ENCODE results near the gene MAU2. TPM values are rescaled to one million over a fixed set of nuclear protein-coding genes. Genes with fewer than 3 reads are reported as not detected.

The MAU2 gene
- total RNA-seq, 1 experiment from 2014 or later = 37.3 TPM

DNA sequence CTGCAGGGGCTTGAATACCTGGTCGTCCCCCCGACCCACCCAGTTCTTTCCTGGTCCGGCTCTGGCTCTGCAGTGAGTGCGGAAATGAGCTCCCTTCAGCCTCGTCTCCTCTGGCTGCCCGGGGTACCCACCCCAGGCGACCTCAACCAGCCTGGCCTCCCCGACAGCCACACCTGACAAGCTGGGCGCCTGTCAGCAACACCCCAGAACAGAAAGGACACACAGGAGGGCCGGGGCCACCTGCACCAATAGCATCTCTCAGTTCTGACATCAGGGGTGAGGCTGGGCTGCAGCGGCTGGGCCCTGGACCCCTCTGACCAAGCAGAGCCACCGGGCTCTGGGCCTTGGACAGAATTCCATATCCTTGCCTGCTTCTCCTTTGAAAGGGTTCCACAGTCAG lies 20.0 kb upstream of the MAU2 start:
- no peak for DNase-seq
- no peak overlapping the region for H2AFZ ChIP-seq (ENCODE audit: low read length)
- H3K9me2 ChIP-seq (replicated peaks; ENCODE audit: insufficient read depth, low read length) = no peaks in the 10 kb centered on the region
- H3K9ac ChIP-seq (ENCODE audit: low read length) = no peak overlapping the region
- H3K4me3 ChIP-seq (ENCODE audit: low read length) = no peak overlapping the region
- H3K4me1 ChIP-seq (ENCODE audit: low read length) = no peaks in the 10 kb centered on the region
- H3K27ac ChIP-seq (ENCODE audit: low read length) = no peak overlapping the region
- no peaks in the 10 kb centered on the region; the same call in 1 of the 2 replicates for H3K36me3 ChIP-seq (ENCODE audit: insufficient read depth, low read length)
- H3K79me2 ChIP-seq (ENCODE audit: low read length) = no peaks in the 10 kb centered on the region
- H3K9me3 ChIP-seq (ENCODE audit: low read length) = no peaks in the 10 kb centered on the region
- H3K27me3 ChIP-seq (ENCODE audit: low read length) = no peaks in the 10 kb centered on the region
- H3K4me2 ChIP-seq (ENCODE audit: low read depth, low read length, poor library complexity, severe bottlenecking) = no peak overlapping the region
- no peaks in the 10 kb centered on the region for H4K20me1 ChIP-seq (ENCODE audit: insufficient read depth, low read depth, low read length)

DNA sequence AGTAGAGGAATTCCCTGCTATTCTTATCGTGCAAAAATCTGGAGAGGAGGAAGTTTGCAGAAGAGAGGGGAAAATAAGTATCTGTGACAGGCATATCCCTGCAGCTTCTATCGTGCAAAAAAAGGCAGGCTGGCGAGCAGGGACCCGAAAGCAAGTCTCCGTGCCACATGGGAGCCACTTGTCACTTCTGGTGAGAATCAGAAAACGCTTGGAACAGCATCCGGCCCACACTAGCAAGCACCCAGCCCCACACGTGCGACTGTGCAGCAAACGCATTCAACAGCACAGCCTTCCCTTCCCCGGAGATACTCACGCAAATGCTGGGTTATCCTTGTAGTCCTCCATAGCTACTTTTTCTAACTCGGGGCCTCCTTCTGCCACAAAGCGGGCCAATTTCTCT lies 17.2 kb upstream of the MAU2 start:
- no peaks in the 10 kb centered on the region for H3K4me1 ChIP-seq (ENCODE audit: low read length)
- no peaks in the 10 kb centered on the region for H3K9me3 ChIP-seq (ENCODE audit: low read length)
- H2AFZ ChIP-seq (ENCODE audit: low read length) = no peak overlapping the region
- no peaks in the 10 kb centered on the region for H3K27me3 ChIP-seq (ENCODE audit: low read length)
- H3K79me2 ChIP-seq (ENCODE audit: low read length) = no peaks in the 10 kb centered on the region
- H3K36me3 ChIP-seq (ENCODE audit: insufficient read depth, low read length) = no peaks in the 10 kb centered on the region
- H3K4me2 ChIP-seq (ENCODE audit: low read depth, low read length, poor library complexity, severe bottlenecking) = no peak overlapping the region
- H3K9ac ChIP-seq (ENCODE audit: low read length) = no peak overlapping the region
- H3K27ac ChIP-seq (ENCODE audit: low read length) = no peak overlapping the region
- DNase-seq = no peak
- no peaks in the 10 kb centered on the region for H3K9me2 ChIP-seq (replicated peaks; ENCODE audit: insufficient read depth, low read length)
- H3K4me3 ChIP-seq (ENCODE audit: low read length) = no peak overlapping the region
- H4K20me1 ChIP-seq (ENCODE audit: insufficient read depth, low read depth, low read length) = no peaks in the 10 kb centered on the region

DNA sequence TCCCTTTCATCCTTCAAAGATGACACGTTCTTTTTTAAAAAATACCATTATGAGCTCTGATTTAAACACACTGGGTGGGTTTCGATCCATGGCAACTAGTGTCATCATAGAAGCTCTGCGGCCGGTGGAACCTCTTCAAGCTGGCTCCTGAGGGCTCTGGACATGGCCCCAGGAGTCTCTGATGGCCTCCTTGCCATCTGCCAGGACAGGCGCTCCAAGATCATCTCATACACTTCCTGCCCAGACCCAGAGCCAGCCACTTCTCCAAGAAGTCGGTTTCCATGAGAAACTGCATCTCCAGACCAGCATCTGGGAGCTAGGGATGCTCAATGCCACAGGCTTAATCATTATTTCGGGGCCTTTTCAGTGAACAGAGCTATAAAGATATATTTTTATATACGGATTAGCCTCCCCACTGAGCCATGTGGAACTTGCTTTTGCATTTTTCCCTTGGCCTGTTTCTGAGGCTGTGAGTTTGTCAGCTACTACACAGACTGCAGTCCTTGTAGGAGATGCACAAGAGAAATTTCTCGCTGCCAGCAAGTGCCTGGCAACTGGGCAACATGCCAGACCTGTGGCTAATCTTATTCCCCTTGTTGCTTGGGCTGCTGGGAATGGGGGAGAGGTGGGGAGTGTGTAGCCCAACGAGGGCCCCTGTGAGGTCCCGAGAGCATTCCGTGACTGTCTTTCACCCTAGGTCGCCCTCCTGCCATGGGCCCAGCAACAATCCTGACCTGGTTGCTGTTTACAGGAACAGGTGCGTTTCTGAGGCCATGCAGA lies 16.3 kb upstream of the MAU2 start:
- Histone ChIP-seq H3K4me2 (ENCODE audit: low read depth, low read length, poor library complexity, severe bottlenecking) (no peak overlapping the region), H3K9me2 (replicated peaks; ENCODE audit: insufficient read depth, low read length) (no peaks in the 10 kb centered on the region), H3K9ac (ENCODE audit: low read length) (no peak overlapping the region), H3K9me3 (ENCODE audit: low read length) (no peaks in the 10 kb centered on the region), H2AFZ (ENCODE audit: low read length) (no peak overlapping the region), H3K4me1 (ENCODE audit: low read length) (no peaks in the 10 kb centered on the region), H3K27ac (ENCODE audit: low read length) (no peak overlapping the region), H3K36me3 (ENCODE audit: insufficient read depth, low read length) (no peaks in the 10 kb centered on the region), H3K79me2 (ENCODE audit: low read length) (no peaks in the 10 kb centered on the region), H4K20me1 (ENCODE audit: insufficient read depth, low read depth, low read length) (no peaks in the 10 kb centered on the region), H3K4me3 (ENCODE audit: low read length) (no peak overlapping the region), H3K27me3 (ENCODE audit: low read length) (no peaks in the 10 kb centered on the region)
- DNase-seq = no peak

DNA sequence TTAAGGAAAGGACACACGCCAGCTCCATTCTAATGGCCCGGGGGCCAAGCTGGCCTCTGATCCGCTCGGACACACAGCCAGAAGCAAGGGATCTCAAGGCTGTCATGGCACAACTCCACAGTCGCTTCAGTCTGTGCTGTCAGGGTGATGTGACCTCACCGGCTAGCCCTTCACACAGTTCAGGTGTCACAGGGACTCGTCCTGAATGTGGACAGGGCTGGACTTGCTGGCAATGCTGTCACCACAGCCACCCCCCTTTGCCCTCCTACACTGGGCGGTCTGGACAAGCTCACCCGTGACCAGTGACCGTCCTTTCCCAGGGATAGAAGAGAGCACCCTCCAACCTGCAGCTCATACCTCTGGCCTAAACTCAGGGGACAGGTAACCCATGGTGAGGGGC lies 15.6 kb upstream of the MAU2 start:
- Histone ChIP-seq H3K27ac (ENCODE audit: low read length) (no peak overlapping the region), H3K4me2 (ENCODE audit: low read depth, low read length, poor library complexity, severe bottlenecking) (no peak overlapping the region), H3K9me3 (ENCODE audit: low read length) (no peaks in the 10 kb centered on the region), H2AFZ (ENCODE audit: low read length) (no peak overlapping the region), H4K20me1 (ENCODE audit: insufficient read depth, low read depth, low read length) (no peaks in the 10 kb centered on the region), H3K36me3 (ENCODE audit: insufficient read depth, low read length) (0 out of 2 replicates have a peak, but pooled peaks cover 2% of the 10 kb centered on the region), H3K4me3 (ENCODE audit: low read length) (no peak overlapping the region), H3K4me1 (ENCODE audit: low read length) (no peaks in the 10 kb centered on the region), H3K9ac (ENCODE audit: low read length) (no peak overlapping the region), H3K79me2 (ENCODE audit: low read length) (no peaks in the 10 kb centered on the region), H3K27me3 (ENCODE audit: low read length) (no peaks in the 10 kb centered on the region), H3K9me2 (replicated peaks; ENCODE audit: insufficient read depth, low read length) (no peaks in the 10 kb centered on the region)
- no peak for DNase-seq

DNA sequence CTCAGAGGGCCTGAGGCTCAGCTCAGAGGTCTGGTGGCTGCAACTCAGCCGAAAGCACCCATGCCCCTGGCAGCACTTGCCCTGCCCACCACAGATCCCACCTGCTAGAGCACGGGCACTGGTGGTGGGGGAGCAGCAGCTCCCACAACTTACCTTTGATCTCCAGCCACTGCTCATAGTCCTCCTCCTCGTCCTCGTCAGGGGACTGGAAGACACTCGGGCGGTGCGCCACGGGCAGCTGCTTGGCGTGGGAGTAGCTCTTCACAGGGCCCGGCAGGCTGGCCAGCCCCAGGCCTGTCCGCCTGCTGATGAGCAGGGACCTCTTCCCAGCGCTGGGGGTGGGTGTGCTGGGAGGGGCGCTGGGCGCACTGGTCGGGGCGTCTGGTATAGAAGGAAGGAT lies 14.9 kb upstream of the MAU2 start:
- Histone ChIP-seq H3K9ac (ENCODE audit: low read length) (no peak overlapping the region), H3K27me3 (ENCODE audit: low read length) (no peaks in the 10 kb centered on the region), H3K27ac (ENCODE audit: low read length) (no peak overlapping the region), H2AFZ (ENCODE audit: low read length) (no peak overlapping the region), H3K79me2 (ENCODE audit: low read length) (no peaks in the 10 kb centered on the region), H3K9me3 (ENCODE audit: low read length) (no peaks in the 10 kb centered on the region), H3K4me2 (ENCODE audit: low read depth, low read length, poor library complexity, severe bottlenecking) (no peak overlapping the region), H4K20me1 (ENCODE audit: insufficient read depth, low read depth, low read length) (no peaks in the 10 kb centered on the region), H3K9me2 (replicated peaks; ENCODE audit: insufficient read depth, low read length) (no peaks in the 10 kb centered on the region), H3K4me1 (ENCODE audit: low read length) (no peaks in the 10 kb centered on the region), H3K4me3 (ENCODE audit: low read length) (no peak overlapping the region), H3K36me3 (ENCODE audit: insufficient read depth, low read length) (0 out of 2 replicates have a peak, but pooled peaks cover 2% of the 10 kb centered on the region)
- no peak for DNase-seq

DNA sequence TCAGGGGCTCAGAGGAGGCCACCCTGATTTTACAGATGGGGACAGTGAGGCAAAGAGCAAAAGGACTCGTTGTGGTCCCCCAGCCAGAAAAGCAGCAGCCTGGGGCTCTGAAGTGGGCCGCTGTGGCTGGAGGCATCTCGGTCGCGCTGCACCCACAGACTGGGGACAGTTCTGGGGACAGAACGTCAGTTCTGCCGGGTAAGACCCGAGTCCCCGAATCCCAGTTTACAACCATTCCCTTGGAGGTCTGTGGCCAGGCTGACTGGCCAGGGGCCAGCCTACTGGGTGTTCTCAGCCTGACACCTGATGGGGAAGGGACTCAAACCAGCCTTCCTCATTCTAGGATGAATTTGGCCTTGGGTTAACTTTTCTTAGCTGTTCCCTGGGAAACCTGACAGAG lies 14.4 kb upstream of the MAU2 start:
- H3K9ac ChIP-seq (ENCODE audit: low read length) = no peak overlapping the region
- no peaks in the 10 kb centered on the region for H3K4me1 ChIP-seq (ENCODE audit: low read length)
- no peak overlapping the region for H3K4me3 ChIP-seq (ENCODE audit: low read length)
- H3K27ac ChIP-seq (ENCODE audit: low read length) = no peak overlapping the region
- H3K9me2 ChIP-seq (replicated peaks; ENCODE audit: insufficient read depth, low read length) = no peaks in the 10 kb centered on the region
- H3K4me2 ChIP-seq (ENCODE audit: low read depth, low read length, poor library complexity, severe bottlenecking) = no peak overlapping the region
- no peak overlapping the region for H2AFZ ChIP-seq (ENCODE audit: low read length)
- no peaks in the 10 kb centered on the region for H3K27me3 ChIP-seq (ENCODE audit: low read length)
- no peaks in the 10 kb centered on the region for H3K9me3 ChIP-seq (ENCODE audit: low read length)
- H4K20me1 ChIP-seq (ENCODE audit: insufficient read depth, low read depth, low read length) = no peaks in the 10 kb centered on the region
- 0 out of 2 replicates have a peak, but pooled peaks cover 2% of the 10 kb centered on the region for H3K36me3 ChIP-seq (ENCODE audit: insufficient read depth, low read length)
- H3K79me2 ChIP-seq (ENCODE audit: low read length) = no peaks in the 10 kb centered on the region
- no peak for DNase-seq

DNA sequence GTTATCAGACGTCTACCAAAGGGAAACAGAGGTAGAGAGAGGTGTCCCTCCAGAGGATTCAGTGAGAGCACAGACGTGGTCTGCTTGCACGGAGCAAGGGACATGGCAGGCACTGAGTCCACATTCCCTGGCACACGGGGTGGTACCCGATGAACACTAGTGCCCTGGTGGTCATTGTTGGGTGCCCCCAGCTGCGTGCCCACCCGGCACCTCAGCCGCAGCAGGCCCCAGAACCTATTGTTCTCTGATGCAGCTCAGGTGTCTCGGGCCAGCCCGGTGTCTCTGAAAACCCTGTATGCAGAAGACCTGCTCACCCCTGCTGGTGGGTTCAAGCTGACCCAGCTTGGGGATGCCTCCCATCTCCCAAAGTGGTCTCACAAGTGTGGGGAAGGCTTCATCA lies 12.3 kb upstream of the MAU2 start:
- H3K9me2 ChIP-seq (replicated peaks; ENCODE audit: insufficient read depth, low read length) = no peaks in the 10 kb centered on the region
- no peak overlapping the region for H3K27ac ChIP-seq (ENCODE audit: low read length)
- no peak overlapping the region for H2AFZ ChIP-seq (ENCODE audit: low read length)
- H3K9ac ChIP-seq (ENCODE audit: low read length) = no peak overlapping the region
- H3K9me3 ChIP-seq (ENCODE audit: low read length) = no peaks in the 10 kb centered on the region
- H3K4me2 ChIP-seq (ENCODE audit: low read depth, low read length, poor library complexity, severe bottlenecking) = no peak overlapping the region
- no peaks in the 10 kb centered on the region for H3K27me3 ChIP-seq (ENCODE audit: low read length)
- H3K4me1 ChIP-seq (ENCODE audit: low read length) = no peaks in the 10 kb centered on the region
- H4K20me1 ChIP-seq (ENCODE audit: insufficient read depth, low read depth, low read length) = no peaks in the 10 kb centered on the region
- no peak for DNase-seq
- peaks cover 8% of the 10 kb centered on the region for H3K36me3 ChIP-seq (ENCODE audit: insufficient read depth, low read length)
- H3K4me3 ChIP-seq (ENCODE audit: low read length) = no peak overlapping the region
- peaks cover 2% of the 10 kb centered on the region; the same call in 1 of the 2 replicates for H3K79me2 ChIP-seq (ENCODE audit: low read length)

DNA sequence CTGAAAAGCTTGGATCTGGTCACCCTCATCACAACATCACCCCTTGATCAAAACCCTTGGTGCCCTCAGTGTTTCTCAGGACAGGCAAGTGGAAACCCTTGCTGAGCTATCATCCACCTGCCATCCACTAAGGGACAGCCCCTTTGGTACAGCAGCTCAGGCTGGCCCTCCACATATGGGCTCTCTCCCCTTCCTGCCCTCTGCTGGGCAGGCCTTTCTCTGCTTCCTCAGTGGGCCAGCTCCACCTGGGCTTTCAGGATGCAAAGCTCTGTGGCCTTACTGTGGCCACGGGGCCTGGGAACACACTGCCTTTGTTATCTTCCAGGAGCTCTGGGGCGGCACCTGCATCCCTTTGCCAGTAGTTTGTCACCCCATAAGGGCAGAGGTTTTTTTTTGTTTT lies 5.2 kb upstream of the MAU2 start:
- no peak for DNase-seq
- Histone ChIP-seq H3K4me1 (ENCODE audit: low read length) (peaks cover 14% of the 10 kb centered on the region), H3K36me3 (ENCODE audit: insufficient read depth, low read length) (peaks cover 10% of the 10 kb centered on the region), H3K9me2 (replicated peaks; ENCODE audit: insufficient read depth, low read length) (no peaks in the 10 kb centered on the region), H3K27ac (ENCODE audit: low read length) (no peak overlapping the region), H3K79me2 (ENCODE audit: low read length) (peaks cover 49% of the 10 kb centered on the region), H3K4me2 (ENCODE audit: low read depth, low read length, poor library complexity, severe bottlenecking) (no peak overlapping the region), H3K9ac (ENCODE audit: low read length) (no peak overlapping the region), H4K20me1 (ENCODE audit: insufficient read depth, low read depth, low read length) (no peaks in the 10 kb centered on the region), H3K27me3 (ENCODE audit: low read length) (no peaks in the 10 kb centered on the region), H2AFZ (ENCODE audit: low read length) (no peak overlapping the region), H3K4me3 (ENCODE audit: low read length) (no peak overlapping the region), H3K9me3 (ENCODE audit: low read length) (no peaks in the 10 kb centered on the region)

Data from Karpas-422 (cell line).